ENCODE results near the gene RPS6KA3. TPM values are rescaled to one million over a fixed set of nuclear protein-coding genes. Genes with fewer than 3 reads are reported as not detected.

Gene RPS6KA3
- total RNA-seq = 94.1 and 102 TPM in 2 replicates

DNA sequence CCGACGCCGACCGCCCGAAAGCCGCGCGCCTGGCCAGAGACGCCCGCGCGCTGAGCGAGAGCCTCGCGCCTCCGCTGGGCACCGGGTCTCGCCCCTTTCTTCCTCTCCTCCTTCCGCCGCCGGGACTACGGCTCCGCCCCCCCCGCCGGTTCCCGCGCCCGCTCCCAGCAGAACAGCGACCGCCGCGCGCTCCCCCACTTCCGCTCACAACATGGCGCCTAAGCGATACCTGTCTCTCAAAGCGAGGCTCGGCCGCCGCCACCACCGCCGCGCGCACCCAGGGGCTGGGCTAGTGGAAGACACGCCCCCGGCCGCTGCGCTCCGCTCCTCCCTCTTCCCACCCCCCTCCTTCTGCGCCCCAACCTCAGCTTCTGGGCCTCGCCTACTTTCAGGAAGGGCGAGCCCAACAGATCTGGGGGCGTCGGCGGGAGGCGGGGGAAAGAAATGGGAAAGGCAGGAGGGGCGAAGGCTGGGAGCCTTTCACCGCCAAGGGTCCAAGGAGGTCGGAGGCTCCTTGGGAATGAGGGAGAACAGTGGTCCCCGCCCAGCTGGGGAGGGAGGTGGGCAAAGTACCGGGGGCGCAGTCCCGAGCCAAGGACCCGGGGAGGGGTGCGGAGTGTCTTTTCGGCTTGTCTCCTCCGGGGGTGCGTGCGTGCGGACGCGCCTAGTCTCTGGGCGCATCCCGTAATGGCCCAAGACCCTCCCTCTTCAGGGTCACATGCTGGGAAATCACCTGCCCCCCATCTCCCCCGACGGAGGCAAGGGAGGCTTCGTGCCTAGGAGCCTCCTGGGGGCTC, at the start of gene RPS6KA3:
Gene RPS6KA3, minus strand, starts transcription at position 100 of the 797 bp plus-strand sequence. CDS start 277 bp downstream, outside the sequence.

GRCh38 chrX:20141281-20142220, 125.2 kb downstream of the RPS6KA3 start, which contains the start of gene EIF1AX:
Gene EIF1AX (minus strand): TSS chrX:20141838. CDS start chrX:20141640, 198 bp downstream.

DNA sequence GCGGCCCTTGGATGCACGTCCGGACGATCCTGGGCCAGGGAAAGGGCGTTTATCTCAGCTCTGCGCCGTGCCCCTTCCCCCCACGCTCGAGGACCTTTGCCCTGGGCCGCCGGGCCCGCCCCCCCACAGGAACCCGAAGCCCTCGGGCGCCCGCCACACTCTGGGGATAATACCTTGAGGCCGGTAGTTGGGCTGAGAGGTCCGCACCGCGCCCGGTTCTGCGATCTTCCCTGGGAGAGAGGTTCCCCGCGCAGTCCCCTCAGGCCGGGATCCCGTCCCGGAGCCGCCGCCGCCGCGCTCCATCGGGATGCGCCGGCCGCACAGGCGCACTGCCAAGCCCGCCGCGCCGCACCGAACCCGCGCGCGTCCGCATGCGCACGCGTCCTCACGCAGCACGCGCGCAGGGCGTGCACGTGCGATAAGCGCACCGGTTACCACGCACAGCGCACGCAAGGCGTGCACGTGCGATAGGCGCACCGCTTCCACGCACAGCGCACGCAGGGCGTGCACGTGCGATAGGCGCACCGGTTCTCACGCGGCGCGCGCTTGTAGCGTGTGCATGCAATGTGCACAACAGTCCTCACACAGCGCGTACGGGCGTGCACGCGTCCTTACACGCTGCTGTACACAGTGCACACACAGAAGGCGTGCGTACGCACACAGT, 150.0 kb downstream of the RPS6KA3 start, which contains the start of gene MAP7D2:
Gene MAP7D2, minus strand, starts transcription at position 331 of the 664 bp plus-strand sequence. Its CDS starts 28 bp downstream, at position 303.

Other genes starting within 250 kb of the RPS6KA3 start
- under 0.01 and 0.09 TPM in 2 replicates for gene MAP7D2, start 150.0 kb downstream of the RPS6KA3 start, total RNA-seq
- 16.9 and 35.4 TPM in 2 replicates for gene EIF1AX, start 125.1 kb downstream of the RPS6KA3 start, total RNA-seq

Measured in dermis lymphatic vessel endothelial cell (primary cell).